ENCODE measurements around the gene HSPB9. TPM values are rescaled to one million over a fixed set of nuclear protein-coding genes. Genes with fewer than 3 reads are reported as not detected.

The HSPB9 gene, protein sequence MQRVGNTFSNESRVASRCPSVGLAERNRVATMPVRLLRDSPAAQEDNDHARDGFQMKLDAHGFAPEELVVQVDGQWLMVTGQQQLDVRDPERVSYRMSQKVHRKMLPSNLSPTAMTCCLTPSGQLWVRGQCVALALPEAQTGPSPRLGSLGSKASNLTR
- total RNA-seq = under 1 TPM in 1 of 2 experiments, not detected in 1; 0.13 TPM

DNA sequence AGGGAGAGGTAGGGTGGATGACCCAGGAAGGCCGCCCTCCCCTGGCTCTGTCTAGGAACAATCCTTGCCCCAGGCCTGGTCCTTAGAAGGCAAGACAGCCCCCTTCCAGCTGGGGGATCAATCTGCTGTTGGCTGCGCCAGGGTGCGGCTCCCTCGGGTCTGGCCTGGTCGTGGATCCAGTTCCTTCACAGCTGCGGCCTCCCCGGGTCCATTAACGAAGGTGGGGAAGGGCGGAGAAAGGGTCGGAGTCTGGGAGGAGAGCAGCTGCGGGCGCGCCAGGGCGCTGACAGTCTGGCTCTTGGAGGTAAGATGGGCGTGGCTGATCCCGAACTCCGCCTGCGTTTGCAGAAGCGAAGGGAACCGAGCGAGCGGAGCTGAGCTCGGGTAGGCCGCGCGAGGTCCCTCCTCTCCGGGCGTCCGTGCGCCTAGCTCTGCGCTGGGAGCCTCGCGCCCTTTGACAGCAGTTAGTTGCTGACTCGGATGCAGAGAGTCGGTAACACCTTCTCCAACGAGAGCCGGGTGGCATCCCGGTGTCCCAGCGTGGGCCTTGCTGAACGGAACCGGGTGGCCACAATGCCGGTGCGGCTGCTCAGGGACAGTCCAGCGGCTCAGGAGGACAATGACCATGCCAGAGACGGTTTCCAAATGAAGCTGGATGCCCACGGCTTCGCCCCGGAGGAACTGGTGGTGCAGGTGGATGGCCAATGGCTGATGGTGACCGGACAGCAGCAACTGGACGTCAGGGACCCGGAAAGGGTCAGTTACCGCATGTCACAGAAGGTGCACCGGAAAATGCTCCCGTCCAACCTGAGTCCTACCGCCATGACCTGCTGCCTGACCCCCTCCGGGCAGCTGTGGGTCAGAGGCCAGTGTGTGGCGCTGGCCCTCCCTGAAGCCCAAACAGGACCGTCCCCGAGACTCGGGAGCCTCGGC is at the start of gene HSPB9:
Gene HSPB9 (plus strand): TSS at position 434 of the 933 bp plus-strand sequence. CDS start 47 bp downstream, at position 481.
- ChIA-PET POLR2A (no interaction called here), CTCF (interaction anchor here (1.5 kb wide), 1 partner anchor 9 kb away, joined by 3 read pairs; no protein-coding TSS in a partner anchor)

DNA sequence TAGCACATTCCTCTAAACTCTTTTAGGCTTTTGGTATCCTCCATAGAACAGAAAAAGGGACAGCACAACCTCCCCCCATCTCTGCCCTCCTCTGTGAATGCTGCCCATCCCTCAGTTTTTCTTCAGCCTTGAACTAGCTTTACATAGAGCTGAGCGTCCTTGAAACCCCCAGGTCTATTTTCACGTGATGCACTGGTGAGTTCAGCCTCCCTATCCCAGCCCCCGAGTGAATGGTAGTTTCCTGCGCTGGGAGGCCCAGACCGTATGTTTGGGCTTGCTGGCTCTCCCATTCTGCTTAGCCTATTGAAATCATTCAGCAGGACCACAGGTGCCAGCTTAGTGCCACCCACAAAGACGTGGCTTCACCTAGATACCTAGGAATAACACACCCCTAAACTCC is 46.8 kb upstream of the HSPB9 start:
- CTCF ChIA-PET = no interaction called here

DNA sequence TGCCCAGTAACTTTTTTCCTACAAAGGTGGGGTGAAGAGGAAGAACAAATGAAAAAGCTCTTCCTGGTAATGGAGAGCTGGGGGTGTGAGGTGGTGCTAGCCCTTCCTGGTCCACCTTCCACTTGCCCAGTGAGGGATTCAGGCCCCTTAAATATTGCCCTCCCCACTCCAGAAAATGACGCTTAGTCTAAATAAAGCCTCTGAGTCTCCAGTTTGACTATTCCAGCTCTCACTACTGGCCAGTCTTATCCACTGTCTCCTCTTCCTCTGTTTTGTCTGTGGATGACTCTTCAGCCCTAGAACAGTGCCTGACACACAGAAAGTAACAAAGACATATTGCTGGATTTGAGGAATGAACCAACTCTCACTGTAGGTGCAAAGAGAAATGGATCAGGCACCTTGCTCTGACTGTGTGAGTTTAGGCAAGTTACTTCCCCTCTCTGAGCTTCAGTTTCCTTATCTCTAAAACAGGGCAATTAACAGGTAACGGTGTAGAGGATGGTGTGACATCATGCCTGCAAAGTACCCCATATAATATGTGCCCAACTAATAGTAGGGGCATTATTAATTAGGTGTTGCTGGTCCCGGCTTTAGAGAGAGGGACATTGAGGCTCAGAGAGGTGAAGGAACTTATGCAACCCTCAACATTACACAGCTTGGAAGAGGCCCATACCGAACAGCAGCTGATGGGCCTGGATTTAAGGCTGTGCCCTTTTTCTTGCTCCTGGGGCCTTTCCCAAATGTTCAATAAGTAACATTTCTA is 45.6 kb upstream of the HSPB9 start:
- ChIA-PET POLR2A (no interaction called here), CTCF (interaction anchor here (0.6 kb wide), 1 partner anchor 25 kb away, joined by 3 read pairs; no protein-coding TSS in a partner anchor)

More for the DNA sequence above, 46.8 kb upstream of the HSPB9 start:
- POLR2A ChIA-PET = no interaction called here

DNA sequence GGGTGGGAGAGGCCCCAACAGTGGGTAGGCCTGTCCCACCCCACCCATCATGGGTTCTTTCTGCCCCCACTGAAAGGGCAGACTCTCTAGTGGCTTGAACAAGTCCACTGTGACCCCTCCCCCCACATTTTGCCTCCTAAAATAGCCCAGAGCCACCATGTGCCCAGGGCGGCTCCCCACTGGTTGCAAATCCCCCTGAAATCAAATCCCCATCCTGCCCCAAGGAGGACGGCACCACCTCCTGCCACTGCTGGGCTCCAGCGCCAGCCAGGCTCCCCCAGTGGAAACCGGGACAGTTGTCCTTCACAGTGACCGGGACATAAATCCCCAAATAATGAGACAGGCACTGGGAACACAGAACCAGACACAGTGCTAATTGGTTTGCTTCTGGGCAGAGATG is 44.8 kb upstream of the HSPB9 start:
- ChIA-PET POLR2A (no interaction called here), CTCF (no interaction called here)

DNA sequence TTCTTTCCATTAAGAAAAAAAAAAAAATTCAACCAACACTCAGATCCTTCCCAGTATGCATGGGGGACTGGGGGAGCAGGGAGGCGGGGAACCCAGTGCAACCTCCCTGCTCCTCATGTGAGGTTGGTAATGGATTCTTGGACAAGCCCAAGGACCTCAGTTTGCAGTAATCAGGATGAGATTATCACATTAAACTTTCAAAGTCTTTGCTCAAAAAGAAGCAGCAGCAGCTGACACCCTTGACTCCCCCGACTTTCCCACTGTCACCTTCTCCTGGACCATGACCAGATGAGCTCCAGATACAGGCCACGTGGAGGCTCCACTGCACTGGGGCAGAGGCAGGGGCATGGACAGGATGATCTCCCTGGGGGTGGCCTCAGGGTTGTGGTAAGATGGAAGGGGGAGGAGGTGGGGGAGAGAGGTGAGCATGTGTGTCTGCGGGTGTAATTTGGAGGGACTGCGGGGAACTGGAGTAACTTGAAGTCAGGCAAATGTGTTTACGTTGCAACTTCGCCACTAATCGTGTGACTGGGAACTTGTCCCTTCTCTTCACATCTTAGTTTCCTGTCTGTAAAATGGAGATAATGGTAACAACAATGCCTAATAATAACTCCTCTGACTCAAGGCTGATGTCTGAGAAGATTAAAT is 44.1 kb upstream of the HSPB9 start:
- CTCF ChIA-PET = interaction anchor here (0.6 to 0.7 kb wide), 2 partner anchors 258 to 400 kb away, joined by 3 read pairs; no protein-coding TSS in a partner anchor
- POLR2A ChIA-PET = no interaction called here

DNA sequence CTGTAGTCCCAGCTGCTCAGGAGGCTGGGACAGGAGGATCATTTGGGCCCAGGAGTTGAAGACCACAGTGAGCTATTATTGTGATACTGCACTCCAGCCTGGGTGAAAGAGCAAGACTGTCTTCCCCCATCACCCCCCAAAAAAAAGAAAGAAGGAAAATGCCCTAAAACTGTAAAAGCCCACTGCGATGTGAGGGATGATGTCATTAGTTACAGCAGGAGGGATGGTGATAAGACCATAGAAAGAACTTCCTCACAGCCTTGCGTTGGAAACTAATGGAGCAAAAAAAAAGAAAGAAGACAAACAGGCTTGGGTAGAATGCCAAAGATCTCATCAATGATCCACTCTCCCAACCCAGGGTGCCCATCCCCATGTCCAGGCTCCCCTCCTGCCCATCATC is 43.1 kb upstream of the HSPB9 start:
- POLR2A ChIA-PET = interaction anchor here (0.6 kb wide), 1 partner anchor 21 kb away, joined by 4 read pairs; no protein-coding TSS in a partner anchor
- CTCF ChIA-PET = interaction anchor here (1.0 kb wide), 2 partner anchors 12 to 38 kb away, joined by 4 to 5 read pairs; no protein-coding TSS in a partner anchor

- POLR2A ChIA-PET = no interaction called here
- CTCF ChIA-PET = interaction anchor here (1.3 kb wide), 1 partner anchor 13 kb away, joined by 4 read pairs; no protein-coding TSS in a partner anchor
Measured at GRCh38 chr17:42081516-42082129, 41.0 kb upstream of the HSPB9 start.

DNA sequence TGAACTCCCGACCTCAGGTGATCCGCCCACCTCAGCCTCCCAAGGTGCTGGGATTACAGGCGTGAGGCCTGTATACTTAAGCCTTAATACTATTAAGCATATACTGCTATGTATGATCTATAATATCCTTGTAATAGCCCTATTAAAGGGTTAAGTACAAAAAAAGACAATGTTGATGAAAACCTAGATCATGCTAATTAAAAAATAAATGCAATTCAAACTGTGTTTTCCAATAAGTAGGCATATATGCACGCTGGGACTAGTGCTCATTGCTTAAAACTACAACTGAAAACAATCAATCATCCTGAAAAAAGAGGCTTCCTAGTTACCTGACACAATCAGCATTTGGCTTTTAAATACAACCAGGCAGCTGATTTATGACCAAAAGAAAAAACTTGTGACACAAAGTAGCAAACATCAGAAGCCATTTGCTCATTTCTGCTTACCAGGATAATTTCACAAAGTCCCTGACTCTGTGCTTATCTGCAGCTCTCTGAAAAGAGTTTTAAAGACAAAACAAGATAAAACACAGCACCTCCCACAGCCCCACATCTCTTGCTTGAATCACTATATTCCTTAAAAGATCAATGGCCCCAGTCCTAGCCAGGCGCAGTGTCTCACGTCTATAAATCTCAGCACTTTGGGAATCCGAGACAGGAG is 35.4 kb upstream of the HSPB9 start:
- ChIA-PET POLR2A (no interaction called here), CTCF (interaction anchor here (1.1 kb wide), 1 partner anchor 67 kb away, joined by 3 read pairs; the partner anchor contains the start of gene NKIRAS2)

DNA sequence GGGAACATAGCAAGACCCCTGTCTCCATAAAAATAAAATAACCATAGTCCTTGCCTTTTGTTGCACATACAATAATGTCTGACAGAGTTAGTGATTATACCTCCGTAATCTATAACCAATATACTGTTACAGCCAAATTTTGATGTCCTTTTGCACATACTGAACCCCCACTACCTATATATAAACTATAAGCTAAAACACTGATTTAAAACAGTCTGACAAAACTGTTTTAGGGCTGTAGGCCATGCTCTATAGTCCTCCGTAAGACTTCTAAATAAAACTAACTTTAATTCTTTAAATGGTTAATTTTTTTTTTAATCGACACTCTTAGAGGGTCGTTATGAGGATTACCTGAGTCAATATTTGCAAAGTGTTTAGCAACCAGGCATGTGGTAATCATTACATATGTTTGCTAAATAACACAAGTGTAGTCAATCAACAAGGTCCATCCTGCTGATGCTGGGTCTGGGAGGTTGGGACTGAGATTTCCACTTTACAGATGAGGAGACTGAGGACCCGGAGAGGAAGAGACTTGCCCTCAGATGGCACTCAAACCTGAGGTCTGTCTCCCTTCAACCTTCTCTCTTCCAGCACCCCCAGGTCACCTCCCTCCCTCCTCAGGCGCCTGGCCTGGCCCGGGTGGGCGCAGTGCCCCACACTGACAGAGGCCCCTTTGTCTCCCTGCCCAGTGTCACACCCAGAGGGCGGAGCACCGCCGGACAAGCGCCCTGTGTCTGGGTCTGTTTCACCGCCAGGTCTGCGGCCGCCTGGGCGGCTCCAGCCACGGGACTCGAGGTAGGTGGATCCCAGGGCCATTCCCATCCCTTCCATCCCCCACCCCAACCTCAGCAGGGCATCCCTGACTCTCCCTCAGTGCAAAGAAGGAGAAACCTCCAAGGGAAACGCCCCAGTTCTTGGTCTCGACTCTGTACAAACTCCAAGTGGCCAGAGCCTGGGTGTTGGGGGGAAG is 34.6 kb upstream of the HSPB9 start:
- ChIA-PET CTCF (interaction anchor here (1.1 kb wide), 1 partner anchor 68 kb away, joined by 3 read pairs; the partner anchor contains the start of gene NKIRAS2), POLR2A (no interaction called here)

GRCh38 chr17:42088736-42089135 is 33.9 kb upstream of the HSPB9 start:
- CTCF ChIA-PET = interaction anchor here (0.6 kb wide), 1 partner anchor 134 kb away, joined by 3 read pairs; no protein-coding TSS in a partner anchor
- POLR2A ChIA-PET = no interaction called here

DNA sequence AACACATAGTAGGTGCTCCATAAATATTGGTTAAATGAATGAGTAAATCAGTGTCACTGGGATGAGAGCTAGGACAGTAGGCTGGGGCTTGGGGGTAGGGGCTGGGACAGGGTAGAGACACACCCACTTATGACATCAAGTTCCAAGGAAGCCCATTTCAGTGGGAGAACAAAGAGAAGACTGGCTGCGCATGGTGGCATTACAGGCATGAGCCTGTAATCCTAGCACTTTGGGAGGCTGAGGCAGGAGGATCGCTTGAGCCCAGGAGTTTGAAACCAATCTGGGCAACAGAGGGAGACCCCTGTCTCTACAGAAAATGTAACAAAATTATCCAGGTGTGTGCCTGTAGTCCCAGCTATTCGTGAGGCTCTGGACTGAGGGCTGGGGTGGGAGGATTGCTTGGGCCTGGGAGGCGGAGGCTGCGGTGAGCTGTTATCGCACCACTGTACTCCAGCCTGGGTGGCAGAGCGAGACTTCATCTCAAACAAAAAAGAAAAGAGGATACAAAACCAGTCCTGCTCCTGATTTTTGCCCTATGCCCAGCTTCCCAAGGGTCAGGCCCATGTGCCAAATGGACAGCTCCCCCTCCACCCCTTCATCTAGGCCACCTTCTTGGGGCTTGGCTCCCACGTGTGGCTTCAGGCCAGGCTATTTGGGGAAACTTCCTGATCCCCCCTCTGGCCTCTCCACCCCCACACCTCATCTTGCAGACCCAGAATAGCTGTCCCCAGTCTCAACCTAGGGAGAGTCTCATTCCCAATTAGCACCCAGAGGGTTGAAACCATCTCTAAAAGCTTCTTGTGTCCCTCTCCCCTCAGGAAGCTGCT is 31.4 kb upstream of the HSPB9 start:
- ChIA-PET POLR2A (no interaction called here), CTCF (interaction anchor here (1.1 to 1.5 kb wide), 3 partner anchors 10 to 128 kb away, joined by 3 read pairs; no protein-coding TSS in a partner anchor)

DNA sequence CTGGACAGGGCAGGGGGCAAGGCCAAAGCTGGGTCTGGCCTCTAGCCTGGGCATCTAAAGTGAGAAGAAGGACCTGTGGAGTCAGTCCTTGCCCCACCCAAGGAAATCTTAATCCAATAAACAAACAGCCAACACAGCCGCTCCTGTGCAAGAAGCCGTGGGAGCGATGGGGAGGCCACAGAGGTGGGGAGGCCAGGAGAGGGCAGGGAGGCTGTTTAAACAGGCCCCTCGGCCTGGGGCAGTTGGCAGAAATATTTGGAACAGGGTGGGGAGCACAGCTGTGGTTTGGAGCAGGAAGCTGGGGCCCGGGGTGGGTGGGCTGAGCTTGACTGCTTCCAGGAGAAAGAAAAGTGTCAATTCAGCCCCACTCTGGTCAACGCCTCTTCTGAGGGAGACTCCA is 29.7 kb upstream of the HSPB9 start:
- POLR2A ChIA-PET = no interaction called here
- CTCF ChIA-PET = interaction anchor here (1.5 kb wide), 1 partner anchor 73 kb away, joined by 4 read pairs; the partner anchor contains the start of gene NKIRAS2

- CTCF ChIA-PET = no interaction called here
- POLR2A ChIA-PET = no interaction called here
Measured at GRCh38 chr17:42094375-42095069, 28.1 kb upstream of the HSPB9 start.

- POLR2A ChIA-PET = interaction anchor here (0.6 kb wide), 1 partner anchor 17 kb away, joined by 5 read pairs; no protein-coding TSS in a partner anchor
- CTCF ChIA-PET = interaction anchor here (0.6 to 2.4 kb wide), 7 partner anchors 9 to 93 kb away, joined by 3 to 8 read pairs (median 3); no protein-coding TSS in a partner anchor
Measured at GRCh38 chr17:42096360-42097111, 26.1 kb upstream of the HSPB9 start.
